Keratinocyte (primary cell): Measurements from ENCODE around the gene PIM3. TPM values are rescaled to one million over a fixed set of nuclear protein-coding genes. Genes with fewer than 3 reads are reported as not detected.

Experiments used
- DNase-seq: peaks from one replicate; pipeline ENCODE4 v3.0.0-alpha.2; 2011; ENCODE audit warnings: low read depth, missing footprints, low spot score
- FAIRE-seq: peaks from 2 replicates; lab custom pipeline; 2011; peaks lifted over from hg19 to GRCh38; lab: Jason Lieb, UNC
- H2AFZ ChIP-seq: 2 replicates; pipeline ENCODE4 v1.6.0; 2012; ENCODE audit warnings: low read length, control low read depth, inconsistent platforms; ENCODE audit not compliant: control insufficient read depth
- H3K27ac ChIP-seq: 2 replicates; pipeline ENCODE4 v1.5.1; 2011; ENCODE audit warnings: low read length; ENCODE audit not compliant: control insufficient read depth, insufficient read depth
- H3K27me3 ChIP-seq: 3 replicates; pipeline ENCODE4 v1.6.0; 2011; ENCODE audit warnings: low read length; ENCODE audit not compliant: control insufficient read depth, insufficient read depth; ENCODE audit errors: extremely low read depth
- H3K36me3 ChIP-seq, 2 experiments: 2 replicates in 1 of 2; 3 replicates in 1 of 2; pipeline ENCODE4 v1.5.1; 2011; ENCODE audit warnings: low read length in 2 of 2, mild to moderate bottlenecking in 1 of 2; ENCODE audit not compliant: control insufficient read depth in 2 of 2, insufficient read depth in 2 of 2; ENCODE audit errors: extremely low read depth in 1 of 2
- H3K4me1 ChIP-seq: 3 replicates; pipeline ENCODE4 v1.5.1; 2011; ENCODE audit warnings: low read length; ENCODE audit not compliant: control insufficient read depth, insufficient read depth; ENCODE audit errors: extremely low read depth
- H3K4me2 ChIP-seq: 3 replicates; pipeline ENCODE4 v1.6.0; 2011; ENCODE audit warnings: low read depth, low read length; ENCODE audit not compliant: control insufficient read depth, insufficient read depth; ENCODE audit errors: extremely low read depth
- H3K4me3 ChIP-seq, 3 experiments: fragments of 200-600 bp in 1 of 3; sonication (generic) in 1 of 3; 2 replicates in 2 of 3; 3 replicates in 1 of 3; pipeline ENCODE4 v1.5.1; 2011 to 2016; ENCODE audit warnings: low read length in 3 of 3, mild to moderate bottlenecking in 3 of 3, control low read depth in 2 of 3, inconsistent platforms in 1 of 3, low read depth in 1 of 3, mixed read lengths in 1 of 3, mixed run types in 1 of 3, moderate library complexity in 1 of 3; ENCODE audit not compliant: control insufficient read depth in 2 of 3, insufficient read depth in 2 of 3; ENCODE audit errors: extremely low read depth in 1 of 3
- H3K79me2 ChIP-seq: 2 replicates; pipeline ENCODE4 v1.6.0; 2012; ENCODE audit warnings: low read length; ENCODE audit not compliant: control insufficient read depth, insufficient read depth
- H3K9ac ChIP-seq: 3 replicates; pipeline ENCODE4 v1.6.0; 2011; ENCODE audit warnings: low read length; ENCODE audit not compliant: control insufficient read depth, insufficient read depth; ENCODE audit errors: extremely low read depth
- H3K9me1 ChIP-seq: 3 replicates; pipeline ENCODE4 v1.6.0; 2011; ENCODE audit warnings: low read length; ENCODE audit not compliant: control insufficient read depth, insufficient read depth; ENCODE audit errors: extremely low read depth
- H3K9me3 ChIP-seq: 2 replicates; pipeline ENCODE4 v1.5.1; 2012; ENCODE audit warnings: low read depth, low read length; ENCODE audit not compliant: control insufficient read depth
- H4K20me1 ChIP-seq: 3 replicates; pipeline ENCODE4 v1.6.0; 2011; ENCODE audit warnings: low read length; ENCODE audit not compliant: control insufficient read depth, insufficient read depth; ENCODE audit errors: extremely low read depth
- CTCF ChIP-seq, 3 experiments: IDR thresholded peaks in 1 of 3; conservative IDR thresholded peaks in 1 of 3; optimal IDR thresholded peaks in 1 of 3; 2 replicates in 2 of 3; 3 replicates in 1 of 3; pipeline versions ENCODE3 to v1.5.1; 2011; ENCODE audit warnings: low read length in 3 of 3, mild to moderate bottlenecking in 3 of 3, moderate library complexity in 2 of 3, control low read depth in 1 of 3, inconsistent platforms in 1 of 3; ENCODE audit not compliant: insufficient read depth in 2 of 3; ENCODE audit errors: extremely low read depth in 1 of 3
- EZH2 ChIP-seq: IDR thresholded peaks from one replicate; pipeline ENCODE4 v1.6.1; 2012; ENCODE audit warnings: inconsistent platforms, mild to moderate bottlenecking, low read length, moderate library complexity
- dilution Hi-C: fragments of 300-500 bp; cut with MboI; formaldehyde crosslinking; loops from one replicate; pipeline ENCODE4 v1.7.0; 2020; ENCODE audit warnings: low sequenced_read_pairs; ENCODE audit not compliant: extremely low pct_ligation_motif_present
- polyA plus RNA-seq, 5 experiments: library from polyadenylated mRNA; depleted of rRNA in 3 of 5; stranded (reverse) in 3 of 5; stranded (forward) in 1 of 5; unstranded in 1 of 5; fragments of >200 nt; gene quantifications; 1 replicate in 1 of 5; 2 replicates in 3 of 5; 3 replicates in 1 of 5; pipeline versions ENCODE4 v1.2.1 to v1.2.3, GENCODE V29; 2011 to 2012; ENCODE audit warnings: missing spikeins in 2 of 5, low read depth in 1 of 5, low replicate concordance in 1 of 5

PIM3 gene
- polyA plus RNA-seq, 1 donor (not counting 4 experiments of a cell fraction or from before 2014, with no cell fraction given) = 3.4 TPM

DNA sequence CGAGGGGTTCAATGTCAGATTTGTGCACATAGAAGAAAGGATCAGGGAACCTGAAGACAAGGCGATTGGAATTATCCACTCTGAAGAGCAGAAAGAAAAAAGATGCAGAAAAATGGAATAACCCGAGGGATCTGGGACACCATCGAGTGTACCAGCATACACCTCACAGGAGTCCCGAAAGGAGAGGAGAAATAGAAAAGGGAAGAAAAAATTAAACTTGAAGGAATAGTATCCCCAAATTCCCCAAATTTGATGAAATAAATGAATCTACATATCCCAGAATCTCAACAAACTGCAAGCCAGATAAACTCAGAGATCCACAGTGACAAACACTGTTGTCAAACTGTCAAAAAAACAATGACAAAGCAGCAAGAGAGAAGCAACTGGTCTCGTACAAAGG, 30.6 kb downstream of the PIM3 start:
- Histone ChIP-seq H4K20me1 (no peaks in the 10 kb centered on the region), H3K27ac (no peak overlapping the region), H2AFZ (no peak overlapping the region), H3K9me1 (no peaks in the 10 kb centered on the region), H3K27me3 (peaks cover 8% of the 10 kb centered on the region), H3K4me3 (no peak overlapping the region), H3K4me2 (no peak overlapping the region), H3K4me1 (no peaks in the 10 kb centered on the region), H3K79me2 (no peaks in the 10 kb centered on the region), H3K9ac (no peak overlapping the region), H3K9me3 (no peaks in the 10 kb centered on the region), H3K36me3 (no peaks in the 10 kb centered on the region)
- dilution Hi-C loops = no loop called here
- TF ChIP-seq EZH2 (no peak), CTCF (optimal IDR thresholded peaks at IDR 0.05 in 1 of 3, IDR thresholded peaks at IDR 0.05 in 1 of 3, conservative IDR thresholded peaks at IDR 0.05 in 1 of 3; ENCODE audit: extremely low read depth in 1 of 3, insufficient read depth in 2 of 3, low read length in 3 of 3) (no peak)
- DNase-seq (no peak), FAIRE-seq (no peak)

- no peaks in the 10 kb centered on the region for H4K20me1 ChIP-seq
- H3K4me2 ChIP-seq = no peak overlapping the region
- no peaks in the 10 kb centered on the region for H3K9me1 ChIP-seq
- DNase-seq = no peak
- no peak for TF ChIP-seq CTCF (optimal IDR thresholded peaks at IDR 0.05 in 1 of 3, IDR thresholded peaks at IDR 0.05 in 1 of 3, conservative IDR thresholded peaks at IDR 0.05 in 1 of 3; ENCODE audit: extremely low read depth in 1 of 3, insufficient read depth in 2 of 3, low read length in 3 of 3)
- no peak for TF ChIP-seq EZH2
- H3K36me3 ChIP-seq = no peaks in the 10 kb centered on the region
- no peak overlapping the region for H3K27ac ChIP-seq
- H3K79me2 ChIP-seq = no peaks in the 10 kb centered on the region
- dilution Hi-C loops = no loop called here
- no peak overlapping the region for H3K9ac ChIP-seq
- H3K4me3 ChIP-seq = no peak overlapping the region
- H3K9me3 ChIP-seq = no peaks in the 10 kb centered on the region
- H3K4me1 ChIP-seq = no peaks in the 10 kb centered on the region
- H3K27me3 ChIP-seq = peaks cover 8% of the 10 kb centered on the region
- H2AFZ ChIP-seq = no peak overlapping the region
- no peak for FAIRE-seq
Measured at GRCh38 chr22:49991907-49992533, 31.4 kb downstream of the PIM3 start.
